ENCODE results near the gene KRT10. TPM values are rescaled to one million over a fixed set of nuclear protein-coding genes. Genes with fewer than 3 reads are reported as not detected.

Gene KRT10
- polyA plus RNA-seq, 3 donors: 9.7 to 79.1 (median 58.7) TPM

- intact Hi-C loops (cut with micrococcal nuclease): no loop called here
- H3K36me3 ChIP-seq (replicated peaks in 1 of 2; ENCODE audit: control insufficient read depth in 1 of 2, insufficient read depth in 2 of 2, low read length in 2 of 2): no peaks in the 10 kb centered on the region
- Mint-ChIP-seq H3K27ac (no peak overlapping the region), H3K4me3 (no peak overlapping the region), H3K4me1 (no peaks in the 10 kb centered on the region), H3K27me3 (ENCODE audit: low read depth in 3 of 3) (peaks cover 3 to 18% (median 13%) of the 10 kb centered on the region in 3 donors), H3K36me3 (no peaks in the 10 kb centered on the region), H3K9me3 (peaks cover 0 to 2% (median 0%) of the 10 kb centered on the region in 7 donors)
- no peak overlapping the region for H2AFZ ChIP-seq (ENCODE audit: insufficient read depth, low read depth, low read length, poor library complexity, severe bottlenecking)
- no peak overlapping the region for H3K4me3 ChIP-seq (replicated peaks in 1 of 3; ENCODE audit: low read depth in 2 of 3, low read length in 3 of 3)
- no peak overlapping the region for H3K27ac ChIP-seq (ENCODE audit: low read depth in 1 of 2, low read length in 2 of 2)
- no peak overlapping the region for H3K4me2 ChIP-seq (replicated peaks; ENCODE audit: extremely low read depth, low read length, poor library complexity, severe bottlenecking)
- DNase-seq: no peak
- no peaks in the 10 kb centered on the region for H3K4me1 ChIP-seq (ENCODE audit: control insufficient read depth in 1 of 2, insufficient read depth in 2 of 2, low read length in 2 of 2)
- H4K20me1 ChIP-seq (ENCODE audit: insufficient read depth, low read length): no peaks in the 10 kb centered on the region
- H3K79me2 ChIP-seq (ENCODE audit: insufficient read depth, low read length): no peaks in the 10 kb centered on the region
- H3K9me3 ChIP-seq (replicated peaks in 1 of 2; ENCODE audit: control insufficient read depth in 1 of 2, insufficient read depth in 1 of 2, low read length in 2 of 2): no peaks in the 10 kb centered on the region
- H3K27me3 ChIP-seq (ENCODE audit: control insufficient read depth in 2 of 2, insufficient read depth in 2 of 2, low read length in 2 of 2): peaks cover 2 to 15% of the 10 kb centered on the region in 2 donors
- no peak for TF ChIP-seq CTCF (IDR thresholded peaks at IDR 0.05)
- H3K9ac ChIP-seq (ENCODE audit: insufficient read depth, low read length, poor library complexity, severe bottlenecking): no peak overlapping the region
- WGBS (ENCODE audit: insufficient coverage): 63% methylated on average over 1 of the region's 1 CpG
These were observed 29.9 kb upstream of the KRT10 start for GRCh38 chr17:40852364-40852763.

- Mint-ChIP-seq H3K4me1 (no peaks in the 10 kb centered on the region), H3K27me3 (ENCODE audit: low read depth in 3 of 3) (peaks cover 7 to 28% (median 21%) of the 10 kb centered on the region in 3 donors), H3K36me3 (no peaks in the 10 kb centered on the region), H3K9me3 (peaks cover 0 to 2% (median 0%) of the 10 kb centered on the region in 7 donors), H3K27ac (no peak overlapping the region), H3K4me3 (no peak overlapping the region)
- Histone ChIP-seq H3K4me1 (ENCODE audit: control insufficient read depth in 1 of 2, insufficient read depth in 2 of 2, low read length in 2 of 2) (no peaks in the 10 kb centered on the region), H3K79me2 (ENCODE audit: insufficient read depth, low read length) (no peaks in the 10 kb centered on the region), H3K9ac (ENCODE audit: insufficient read depth, low read length, poor library complexity, severe bottlenecking) (no peak overlapping the region), H3K4me2 (replicated peaks; ENCODE audit: extremely low read depth, low read length, poor library complexity, severe bottlenecking) (no peak overlapping the region), H3K27me3 (ENCODE audit: control insufficient read depth in 2 of 2, insufficient read depth in 2 of 2, low read length in 2 of 2) (peaks cover 8 to 18% of the 10 kb centered on the region in 2 donors), H4K20me1 (ENCODE audit: insufficient read depth, low read length) (no peaks in the 10 kb centered on the region), H2AFZ (ENCODE audit: insufficient read depth, low read depth, low read length, poor library complexity, severe bottlenecking) (no peak overlapping the region), H3K9me3 (replicated peaks in 1 of 2; ENCODE audit: control insufficient read depth in 1 of 2, insufficient read depth in 1 of 2, low read length in 2 of 2) (no peaks in the 10 kb centered on the region), H3K36me3 (replicated peaks in 1 of 2; ENCODE audit: control insufficient read depth in 1 of 2, insufficient read depth in 2 of 2, low read length in 2 of 2) (no peaks in the 10 kb centered on the region), H3K27ac (ENCODE audit: low read depth in 1 of 2, low read length in 2 of 2) (no peak overlapping the region), H3K4me3 (replicated peaks in 1 of 3; ENCODE audit: low read depth in 2 of 3, low read length in 3 of 3) (no peak overlapping the region)
- no peak for DNase-seq
- TF ChIP-seq CTCF (IDR thresholded peaks at IDR 0.05): no peak
- intact Hi-C loops (cut with micrococcal nuclease): no loop called here
- no CpG with 5 or more reads among the region's 3 CpGs for WGBS (ENCODE audit: insufficient coverage)
These were observed 28.0 kb upstream of the KRT10 start for GRCh38 chr17:40850293-40850972.
